Coronary artery (tissue), 2 donors: Measurements from ENCODE around the gene PCBD1.

Experiments used
- DNase-seq: peaks from one replicate; pipeline ENCODE4 v3.0.0-alpha.2; 2017; ENCODE audit warnings: low spot score
- H3K27ac ChIP-seq, 2 donors: fragments of 200-600 bp; sonication (generic); one replicate each; pipeline ENCODE4 v1.5.1; 2016 to 2019
- H3K4me3 ChIP-seq: fragments of 200-600 bp; sonication (generic); 2 replicates; pipeline ENCODE4 v1.5.1; 2016; ENCODE audit warnings: mild to moderate bottlenecking, moderate library complexity
- TF ChIP-seq, protein P1 (sequence below): fragments of 200-600 bp; sonication (generic); IDR thresholded peaks from one replicate; pipeline ENCODE4 v1.5.1; 2019; ENCODE audit warnings: antibody characterized with exemption

The PCBD1 gene

DNA sequence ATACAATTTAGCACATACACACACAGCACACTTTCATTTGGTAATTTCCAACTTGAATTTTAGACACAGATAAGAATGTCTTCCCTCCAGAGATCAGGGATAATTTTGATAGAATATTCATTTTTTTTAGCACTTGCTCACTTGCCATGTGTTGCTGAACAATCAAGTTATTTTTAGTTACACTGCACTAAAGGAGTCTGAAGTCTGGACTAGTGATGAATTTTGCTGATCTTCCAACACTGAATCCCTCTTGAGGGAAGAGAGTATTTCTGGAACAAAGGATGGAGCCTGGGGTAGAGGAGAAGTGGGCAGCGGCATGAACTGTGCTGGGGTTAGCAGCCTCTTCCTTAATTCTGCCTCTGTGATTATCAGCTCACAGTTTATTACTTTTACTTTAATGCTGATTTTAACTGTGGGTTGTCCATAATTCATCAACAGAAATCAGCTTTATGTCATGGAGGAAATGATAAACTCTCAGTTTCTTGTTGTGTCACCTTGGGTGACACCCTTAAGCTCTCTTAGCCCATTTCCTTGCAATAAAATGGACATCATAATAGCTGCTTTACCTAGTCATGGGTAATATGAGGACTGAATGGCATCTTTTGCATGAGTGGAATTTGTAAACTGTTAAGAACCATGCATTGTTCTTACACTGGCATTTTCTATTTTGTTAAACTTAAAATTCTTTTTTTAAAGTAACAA lies 40.6 kb downstream of the PCBD1 start:
- no peak overlapping the region for H3K27ac ChIP-seq
- DNase-seq = no peak

DNA sequence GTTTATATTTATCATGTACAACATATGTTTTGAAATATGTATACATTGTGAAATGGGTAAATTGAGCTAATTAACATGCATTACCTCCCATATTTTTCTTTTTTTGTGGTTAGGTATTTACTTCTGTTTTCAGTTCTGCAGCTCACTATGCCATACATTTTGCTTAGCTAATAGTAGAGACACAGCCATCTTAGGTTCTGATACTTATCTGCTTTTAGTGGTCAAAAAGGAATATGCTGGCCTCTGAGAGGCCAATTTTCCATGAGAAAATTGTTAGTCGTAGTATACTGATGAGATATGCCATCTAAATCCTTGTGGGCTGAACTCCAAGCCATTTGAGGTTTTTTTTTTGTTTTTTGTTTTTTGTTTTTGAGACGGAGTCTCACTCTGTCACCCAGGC lies 41.6 kb downstream of the PCBD1 start:
- DNase-seq = no peak
- Histone ChIP-seq H3K27ac (no peak overlapping the region), H3K4me3 (no peak overlapping the region)
- TF ChIP-seq, protein P1, sequence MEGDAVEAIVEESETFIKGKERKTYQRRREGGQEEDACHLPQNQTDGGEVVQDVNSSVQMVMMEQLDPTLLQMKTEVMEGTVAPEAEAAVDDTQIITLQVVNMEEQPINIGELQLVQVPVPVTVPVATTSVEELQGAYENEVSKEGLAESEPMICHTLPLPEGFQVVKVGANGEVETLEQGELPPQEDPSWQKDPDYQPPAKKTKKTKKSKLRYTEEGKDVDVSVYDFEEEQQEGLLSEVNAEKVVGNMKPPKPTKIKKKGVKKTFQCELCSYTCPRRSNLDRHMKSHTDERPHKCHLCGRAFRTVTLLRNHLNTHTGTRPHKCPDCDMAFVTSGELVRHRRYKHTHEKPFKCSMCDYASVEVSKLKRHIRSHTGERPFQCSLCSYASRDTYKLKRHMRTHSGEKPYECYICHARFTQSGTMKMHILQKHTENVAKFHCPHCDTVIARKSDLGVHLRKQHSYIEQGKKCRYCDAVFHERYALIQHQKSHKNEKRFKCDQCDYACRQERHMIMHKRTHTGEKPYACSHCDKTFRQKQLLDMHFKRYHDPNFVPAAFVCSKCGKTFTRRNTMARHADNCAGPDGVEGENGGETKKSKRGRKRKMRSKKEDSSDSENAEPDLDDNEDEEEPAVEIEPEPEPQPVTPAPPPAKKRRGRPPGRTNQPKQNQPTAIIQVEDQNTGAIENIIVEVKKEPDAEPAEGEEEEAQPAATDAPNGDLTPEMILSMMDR = no peak

More for the DNA sequence above, 40.6 kb downstream of the PCBD1 start:
- H3K4me3 ChIP-seq = no peak overlapping the region
- TF ChIP-seq, protein P1 = no peak

DNA sequence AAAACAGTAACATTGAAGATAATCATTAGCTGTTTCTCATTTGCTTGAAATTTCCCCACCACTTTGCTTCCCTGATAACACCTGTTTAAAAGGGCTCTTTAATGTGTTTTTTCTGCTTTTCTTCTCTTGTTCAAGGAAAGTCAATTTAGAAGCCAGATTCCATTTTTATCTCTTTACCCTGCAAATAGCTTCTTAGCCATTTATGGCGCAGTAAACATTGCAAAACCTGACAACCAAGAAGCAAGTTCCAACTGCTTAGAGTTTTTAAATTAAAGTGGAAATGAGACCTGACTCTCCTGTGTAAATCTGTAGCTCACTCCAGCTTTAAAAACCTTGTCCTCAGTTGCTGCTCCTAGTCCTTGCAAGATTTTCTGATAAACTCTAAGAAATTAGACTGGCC lies 42.5 kb downstream of the PCBD1 start:
- Histone ChIP-seq H3K4me3 (no peak overlapping the region), H3K27ac (no peak overlapping the region)
- DNase-seq = no peak
- TF ChIP-seq, protein P1 = no peak

DNA sequence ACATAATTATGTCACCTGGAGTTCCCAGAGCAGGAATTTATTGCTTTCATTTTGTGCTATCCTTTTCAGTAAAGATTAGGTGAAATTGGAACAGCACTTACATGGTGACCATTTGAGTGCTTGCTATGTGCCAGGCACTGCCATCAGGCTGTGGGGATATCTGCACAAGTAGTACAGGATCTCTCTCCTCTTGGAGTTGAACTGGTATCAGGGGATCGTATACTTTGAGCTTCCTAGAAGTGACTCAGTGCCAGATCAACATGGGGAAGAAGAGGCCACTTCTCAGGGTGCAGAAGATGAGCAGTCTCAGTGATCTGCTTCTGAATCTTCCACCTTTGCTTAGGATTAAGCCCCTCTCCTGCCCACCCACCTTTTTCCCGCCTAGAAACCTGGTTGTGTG lies 43.1 kb downstream of the PCBD1 start:
- no peak overlapping the region for H3K4me3 ChIP-seq
- no peak for DNase-seq
- no peak overlapping the region for H3K27ac ChIP-seq
- TF ChIP-seq, protein P1 = no peak

DNA sequence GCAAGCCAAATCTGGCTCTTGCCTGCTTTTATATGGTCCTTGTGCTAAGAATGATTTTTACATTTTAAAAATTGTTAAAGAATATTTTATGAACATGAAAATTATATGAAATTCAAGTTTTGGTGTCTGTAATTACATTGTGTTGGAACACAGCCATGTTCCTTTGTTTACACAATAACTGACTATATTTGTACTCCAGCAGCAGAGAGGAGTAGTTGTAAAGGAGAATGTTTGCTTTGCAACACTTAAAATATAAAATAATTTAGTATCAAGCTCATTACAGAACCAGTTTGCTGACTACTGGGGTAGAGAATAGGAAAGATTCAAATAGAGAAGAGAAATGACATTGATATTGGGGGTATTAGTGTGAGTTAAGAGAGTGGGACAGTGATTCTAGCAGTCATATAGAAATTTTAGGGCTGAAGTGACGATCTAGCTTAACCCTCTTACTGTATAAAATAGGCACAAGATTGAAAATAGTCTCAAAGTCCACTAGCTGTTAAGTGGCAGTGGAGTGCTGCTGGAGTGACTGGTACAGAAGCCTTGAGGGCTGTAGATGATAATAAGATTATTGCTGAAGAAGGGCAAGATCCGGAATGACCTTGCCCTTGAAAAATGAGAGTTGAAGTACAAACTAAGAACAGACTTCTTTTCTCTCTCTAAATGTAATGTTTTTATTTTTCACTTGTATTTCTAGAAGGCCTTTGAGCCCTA lies 44.4 kb downstream of the PCBD1 start:
- TF ChIP-seq, protein P1 = no peak
- DNase-seq = no peak
- Histone ChIP-seq H3K4me3 (no peak overlapping the region), H3K27ac (no peak overlapping the region)

DNA sequence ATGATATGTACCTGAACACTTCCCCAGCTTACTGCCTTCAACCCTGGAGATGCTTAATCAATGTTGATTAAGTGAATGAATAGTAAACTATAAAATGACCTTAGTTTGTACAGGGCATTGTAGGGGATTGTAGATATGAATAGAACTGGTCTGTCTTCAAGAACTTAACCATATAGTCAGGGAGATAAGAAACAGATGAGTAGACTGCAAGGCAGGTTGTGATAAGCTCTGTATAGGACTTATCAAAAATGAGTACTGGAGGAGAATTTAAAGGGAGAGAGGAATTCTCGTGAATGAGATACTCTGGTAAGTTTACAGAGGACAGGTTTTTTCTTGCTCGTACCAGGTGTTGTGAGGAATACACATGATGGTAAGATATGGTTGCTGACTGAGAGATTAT lies 45.0 kb downstream of the PCBD1 start:
- TF ChIP-seq, protein P1 = no peak
- no peak overlapping the region for H3K27ac ChIP-seq
- H3K4me3 ChIP-seq = no peak overlapping the region
- no peak for DNase-seq

DNA sequence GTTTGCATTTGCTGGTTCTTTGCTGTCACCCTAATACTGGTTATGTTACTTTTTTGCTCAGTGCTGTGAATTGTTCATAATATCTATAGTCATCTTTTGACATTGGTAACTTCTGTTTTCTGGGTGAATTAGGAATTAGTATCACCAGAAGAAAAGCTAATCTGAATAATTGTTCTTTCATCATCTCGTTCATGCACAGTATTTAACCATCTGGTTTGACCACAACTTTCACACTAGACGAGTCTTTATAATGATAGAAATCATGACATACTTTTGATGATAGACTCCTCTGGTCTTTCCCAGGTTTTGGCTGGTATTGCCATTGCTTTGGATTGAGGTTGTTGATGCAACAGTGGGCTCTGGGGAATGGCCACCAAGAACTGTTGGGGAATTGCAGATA lies 47.5 kb downstream of the PCBD1 start:
- DNase-seq = no peak
- Histone ChIP-seq H3K4me3 (no peak overlapping the region), H3K27ac (no peak overlapping the region)
- TF ChIP-seq, protein P1 = no peak
